GM23338 (cell line): ENCODE data around the gene CDK3. TPM values are rescaled to one million over a fixed set of nuclear protein-coding genes. Genes with fewer than 3 reads are reported as not detected.

Experiments used
- ATAC-seq: fragments of 200-7000 bp; cut with Tn5 transposase; 3 replicates; pipeline ENCODE4 v1.9.1; 2020
- DNase-seq: peaks from one replicate; pipeline ENCODE4 v3.0.0-alpha.2; 2015; ENCODE audit warnings: low spot score
- H2AFZ ChIP-seq: fragments of 200-600 bp; sonication (generic); 2 replicates; pipeline ENCODE4 v1.8.0; 2016; ENCODE audit warnings: antibody characterized with exemption, mild to moderate bottlenecking, moderate library complexity
- H3F3A ChIP-seq: fragments of 200-600 bp; sonication (generic); replicated peaks from 2 replicates; pipeline ENCODE4 v1.8.0; 2017; ENCODE audit warnings: antibody characterized with exemption, mixed run types, low read depth
- H3K27ac ChIP-seq: fragments of 200-600 bp; sonication (generic); 2 replicates; pipeline ENCODE4 v1.6.1; 2016; ENCODE audit warnings: low read depth
- H3K27me3 ChIP-seq: fragments of 200-600 bp; sonication (generic); 2 replicates; pipeline ENCODE4 v1.8.0; 2016; ENCODE audit warnings: mild to moderate bottlenecking, mixed run types, moderate library complexity; ENCODE audit not compliant: insufficient read depth
- H3K36me3 ChIP-seq: fragments of 200-600 bp; sonication (generic); 2 replicates; pipeline ENCODE4 v1.8.0; 2016; ENCODE audit warnings: mild to moderate bottlenecking; ENCODE audit not compliant: insufficient read depth
- H3K4me1 ChIP-seq: fragments of 200-600 bp; sonication (generic); 2 replicates; pipeline ENCODE4 v1.8.0; 2016; ENCODE audit warnings: mild to moderate bottlenecking, moderate library complexity; ENCODE audit not compliant: insufficient read depth
- H3K4me2 ChIP-seq: fragments of 200-600 bp; sonication (generic); 2 replicates; pipeline ENCODE4 v1.7.1; 2017; ENCODE audit warnings: mixed run types
- H3K4me3 ChIP-seq: fragments of 200-600 bp; sonication (generic); 2 replicates; pipeline ENCODE4 v1.6.1; 2016; ENCODE audit warnings: mixed run types
- H3K79me2 ChIP-seq: fragments of 200-600 bp; sonication (generic); replicated peaks from 2 replicates; pipeline ENCODE4 v1.8.0; 2017; ENCODE audit warnings: mild to moderate bottlenecking; ENCODE audit not compliant: insufficient read depth
- H3K9me2 ChIP-seq: fragments of 200-600 bp; sonication (generic); 2 replicates; pipeline ENCODE4 v1.8.0; 2017; ENCODE audit not compliant: insufficient read depth
- H4K20me1 ChIP-seq: fragments of 200-600 bp; sonication (generic); replicated peaks from 2 replicates; pipeline ENCODE4 v1.8.0; 2017; ENCODE audit warnings: mild to moderate bottlenecking; ENCODE audit not compliant: insufficient read depth
- H3K27ac Mint-ChIP-seq: 2 replicates; pipeline ENCODE4 v1.8.0; 2020; ENCODE audit warnings: inconsistent platforms, mild to moderate bottlenecking, moderate library complexity, mixed read lengths
- H3K27me3 Mint-ChIP-seq: 3 replicates; pipeline ENCODE4 v1.8.0; 2022; ENCODE audit warnings: low read depth, mild to moderate bottlenecking, moderate library complexity, mixed read lengths, inconsistent platforms; ENCODE audit not compliant: insufficient read depth, poor library complexity
- H3K36me3 Mint-ChIP-seq: 3 replicates; pipeline ENCODE4 v1.8.0; 2021; ENCODE audit warnings: low read depth, mild to moderate bottlenecking, inconsistent platforms, moderate library complexity, mixed read lengths
- H3K4me1 Mint-ChIP-seq: 3 replicates; pipeline ENCODE4 v1.8.0; 2020; ENCODE audit warnings: mild to moderate bottlenecking, inconsistent platforms, mixed read lengths
- H3K4me3 Mint-ChIP-seq: 3 replicates; pipeline ENCODE4 v1.8.0; 2021; ENCODE audit warnings: moderate library complexity, mild to moderate bottlenecking, inconsistent platforms, mixed read lengths
- H3K9me3 Mint-ChIP-seq: 3 replicates; pipeline ENCODE4 v1.8.0; 2020; ENCODE audit warnings: moderate library complexity, mild to moderate bottlenecking, inconsistent platforms, mixed read lengths
- CREB1 ChIP-seq: fragments of 250-450 bp; sonication (Bioruptor Pico); IDR thresholded peaks from 2 replicates; pipeline ENCODE4 v1.5.0; 2020; ENCODE audit warnings: low read depth, mild to moderate bottlenecking, moderate library complexity
- ETS1 ChIP-seq: IDR thresholded peaks from 2 replicates; pipeline ENCODE4 v1.6.1; 2016; ENCODE audit warnings: antibody characterized with exemption
- EZH2 ChIP-seq: fragments of 200-600 bp; sonication (generic); IDR thresholded peaks from one replicate; pipeline ENCODE4 v1.8.0; 2017; ENCODE audit warnings: antibody characterized with exemption, mild to moderate bottlenecking, low read depth; ENCODE audit not compliant: unreplicated experiment
- EZH2phosphoT487 ChIP-seq: fragments of 200-600 bp; sonication (generic); IDR thresholded peaks from one replicate; pipeline ENCODE4 v1.8.1; 2018; ENCODE audit warnings: antibody characterized with exemption; ENCODE audit not compliant: unreplicated experiment
- JUNB ChIP-seq: IDR thresholded peaks from one replicate; pipeline ENCODE4 v1.6.1; 2016; ENCODE audit warnings: antibody characterized with exemption; ENCODE audit not compliant: unreplicated experiment
- NANOG ChIP-seq: IDR thresholded peaks from 2 replicates; pipeline ENCODE4 v1.6.1; 2016; ENCODE audit warnings: antibody characterized with exemption, borderline replicate concordance
- POLR2AphosphoS5 ChIP-seq: IDR thresholded peaks from 2 replicates; pipeline ENCODE4 v1.6.1; 2016; ENCODE audit warnings: antibody characterized with exemption, low read depth
- REST ChIP-seq: IDR thresholded peaks from one replicate; pipeline ENCODE4 v1.6.1; 2018; ENCODE audit warnings: antibody characterized with exemption; ENCODE audit not compliant: unreplicated experiment
- ZNF114 ChIP-seq: fragments of 250-450 bp; sonication (Bioruptor Pico); IDR thresholded peaks from 2 replicates; pipeline ENCODE4 v1.5.0; 2020; ENCODE audit warnings: mild to moderate bottlenecking, moderate library complexity
- ZNF331 ChIP-seq: fragments of 250-450 bp; sonication (Bioruptor Pico); IDR thresholded peaks from 2 replicates; pipeline ENCODE4 v1.5.0; 2020; ENCODE audit warnings: low read depth, mild to moderate bottlenecking, moderate library complexity
- ZNF462 ChIP-seq: fragments of 250-450 bp; sonication (Bioruptor Pico); IDR thresholded peaks from 2 replicates; pipeline ENCODE4 v1.5.0; 2020; ENCODE audit warnings: mild to moderate bottlenecking, moderate library complexity
- polyA plus RNA-seq: library from polyadenylated mRNA; unstranded; fragments of >200 nt; fragmentation: Nextera tagmentation; extraction: Ambion mirVana; gene quantifications from 2 replicates; pipeline ENCODE4 v1.2.1, GENCODE V29; 2016
- total RNA-seq: library from RNA; depleted of rRNA; stranded (reverse); fragments of >200 nt; shearing (Covaris generic); gene quantifications from 2 replicates; pipeline ENCODE4 v1.2.3, GENCODE V29; 2014

CDK3 gene
- total and polyA plus RNA-seq, 2 experiments from 2014 or later: 7.9 to 10.2 TPM

GRCh38 chr17:75996665-75997590 is 3.7 kb upstream of the CDK3 start (continued):
- no peak for TF ChIP-seq REST
- no peak for TF ChIP-seq ETS1
- no peak for TF ChIP-seq EZH2phosphoT487
- TF ChIP-seq EZH2: no peak
- no peak for TF ChIP-seq NANOG
- no peak for TF ChIP-seq CREB1
- TF ChIP-seq POLR2AphosphoS5: no peak
- no peak for TF ChIP-seq ZNF331

GRCh38 chr17:75998327-75998795 is 2.3 kb upstream of the CDK3 start:
- no peak overlapping the region; the same call in 1 of the 2 replicates for H3K27ac ChIP-seq
- no peak for ATAC-seq

More at GRCh38 chr17:75998327-75998795, 2.3 kb upstream of the CDK3 start:
- Mint-ChIP-seq H3K27me3 (peaks cover 10% of the 10 kb centered on the region), H3K4me1 (peaks cover 10% of the 10 kb centered on the region; the same call in 2 of the 3 replicates), H3K4me3 (no peak overlapping the region), H3K9me3 (no peaks in the 10 kb centered on the region), H3K27ac (no peak overlapping the region), H3K36me3 (peaks cover 7% of the 10 kb centered on the region)
- Histone ChIP-seq H3K4me3 (no peak overlapping the region), H3F3A (0 out of 2 replicates have a peak, but pooled peaks cover 5% of the 10 kb centered on the region), H3K79me2 (no peaks in the 10 kb centered on the region), H2AFZ (no peak overlapping the region), H3K4me2 (no peak overlapping the region), H3K27me3 (no peaks in the 10 kb centered on the region), H3K9me2 (no peaks in the 10 kb centered on the region), H3K36me3 (no peaks in the 10 kb centered on the region), H3K4me1 (no peaks in the 10 kb centered on the region), H4K20me1 (no peaks in the 10 kb centered on the region)
- DNase-seq: no peak
- TF ChIP-seq POLR2AphosphoS5 (no peak), NANOG (no peak), CREB1 (no peak), EZH2phosphoT487 (no peak), ZNF114 (no peak), ZNF462 (no peak), JUNB (no peak)
